Neutrophil (primary cell): ENCODE results near the gene SOX2.

Experiments used
- H3K27ac ChIP-seq: fragments of 200-600 bp; sonication (generic); 2 replicates; pipeline ENCODE4 v1.5.1; 2016; ENCODE audit warnings: mild to moderate bottlenecking, moderate library complexity
- H3K27me3 ChIP-seq: fragments of 200-600 bp; sonication (generic); 2 replicates; pipeline ENCODE4 v1.6.0; 2016; ENCODE audit warnings: mild to moderate bottlenecking
- H3K36me3 ChIP-seq: fragments of 200-600 bp; sonication (generic); 2 replicates; pipeline ENCODE4 v1.5.1; 2017
- H3K4me1 ChIP-seq, 2 experiments: fragments of 200-600 bp in 1 of 2; sonication (generic) in 1 of 2; 1 replicate in 1 of 2; 2 replicates in 1 of 2; pipeline versions ENCODE4 v1.5.1 to v1.6.1; 2013 to 2016; ENCODE audit warnings: low read depth in 1 of 2, low read length in 1 of 2, mild to moderate bottlenecking in 1 of 2, moderate library complexity in 1 of 2; ENCODE audit not compliant: control insufficient read depth in 1 of 2, insufficient read depth in 1 of 2
- H3K4me3 ChIP-seq, 2 experiments: fragments of 200-600 bp in 1 of 2; sonication (generic) in 1 of 2; 1 replicate in 1 of 2; 2 replicates in 1 of 2; pipeline ENCODE4 v1.5.1; 2013 to 2016; ENCODE audit warnings: low read depth in 1 of 2, low read length in 1 of 2, mild to moderate bottlenecking in 1 of 2, moderate library complexity in 1 of 2
- H3K9me3 ChIP-seq: fragments of 200-600 bp; sonication (generic); 2 replicates; pipeline ENCODE4 v1.5.1; 2016
- CTCF ChIP-seq: fragments of 200-600 bp; sonication (generic); IDR thresholded peaks from 2 replicates; pipeline ENCODE4 v1.5.1; 2016; ENCODE audit warnings: antibody characterized with exemption

Gene SOX2

GRCh38 chr3:181726351-181727330 is 14.9 kb downstream of the SOX2 start:
- peaks cover 0 to 3% of the 10 kb centered on the region in 2 experiments for H3K4me1 ChIP-seq

GRCh38 chr3:181727341-181728032 is 15.8 kb downstream of the SOX2 start:
- Histone ChIP-seq H3K4me3 (peak overlapping the region; percentile 22 to 55), H3K4me1 (peaks cover 0 to 3% of the 10 kb centered on the region in 2 experiments), H3K9me3 (peaks cover 3% of the 10 kb centered on the region), H3K27me3 (peaks cover 97% of the 10 kb centered on the region), H3K27ac (no peak overlapping the region), H3K36me3 (no peaks in the 10 kb centered on the region)
- TF ChIP-seq CTCF: no peak

More at GRCh38 chr3:181726351-181727330, 14.9 kb downstream of the SOX2 start:
- Histone ChIP-seq H3K4me3 (peak overlapping the region; percentile 22 to 55), H3K9me3 (peaks cover 3% of the 10 kb centered on the region), H3K36me3 (no peaks in the 10 kb centered on the region), H3K27me3 (peaks cover 100% of the 10 kb centered on the region), H3K27ac (no peak overlapping the region)
- TF ChIP-seq CTCF: no peak

- H3K9me3 ChIP-seq: peaks cover 3% of the 10 kb centered on the region
- peaks cover 85% of the 10 kb centered on the region for H3K27me3 ChIP-seq
- H3K27ac ChIP-seq: no peak overlapping the region
- no peak for TF ChIP-seq CTCF
- H3K4me3 ChIP-seq: no peak overlapping the region
- H3K36me3 ChIP-seq: no peaks in the 10 kb centered on the region
- H3K4me1 ChIP-seq: peaks cover 0 to 3% of the 10 kb centered on the region in 2 experiments
These were observed 17.0 kb downstream of the SOX2 start for GRCh38 chr3:181728470-181729340.

GRCh38 chr3:181729341-181729869 is 17.7 kb downstream of the SOX2 start:
- Histone ChIP-seq H3K36me3 (no peaks in the 10 kb centered on the region), H3K27ac (no peak overlapping the region), H3K4me1 (peaks cover 0 to 3% of the 10 kb centered on the region in 2 experiments), H3K27me3 (peaks cover 83% of the 10 kb centered on the region), H3K9me3 (peaks cover 3% of the 10 kb centered on the region), H3K4me3 (no peak overlapping the region)
- TF ChIP-seq CTCF: no peak

- Histone ChIP-seq H3K27me3 (peaks cover 79% of the 10 kb centered on the region), H3K4me1 (peaks cover 0 to 3% of the 10 kb centered on the region in 2 experiments)
These were observed 18.6 kb downstream of the SOX2 start for GRCh38 chr3:181730316-181730715.

More at GRCh38 chr3:181730316-181730715, 18.6 kb downstream of the SOX2 start:
- peaks cover 3% of the 10 kb centered on the region for H3K9me3 ChIP-seq
- H3K36me3 ChIP-seq: no peaks in the 10 kb centered on the region
- H3K4me3 ChIP-seq: no peak overlapping the region
- H3K27ac ChIP-seq: no peak overlapping the region
- TF ChIP-seq CTCF: no peak
